GM12872 (cell line): ENCODE results near the gene DGKB.

Experiments used
- TF ChIP-seq, protein P1 (sequence below): IDR thresholded peaks from 3 replicates; pipeline ENCODE4 v1.5.1; 2011; ENCODE audit warnings: low read depth, mild to moderate bottlenecking, low read length, moderate library complexity; ENCODE audit not compliant: insufficient read depth

Gene DGKB

DNA sequence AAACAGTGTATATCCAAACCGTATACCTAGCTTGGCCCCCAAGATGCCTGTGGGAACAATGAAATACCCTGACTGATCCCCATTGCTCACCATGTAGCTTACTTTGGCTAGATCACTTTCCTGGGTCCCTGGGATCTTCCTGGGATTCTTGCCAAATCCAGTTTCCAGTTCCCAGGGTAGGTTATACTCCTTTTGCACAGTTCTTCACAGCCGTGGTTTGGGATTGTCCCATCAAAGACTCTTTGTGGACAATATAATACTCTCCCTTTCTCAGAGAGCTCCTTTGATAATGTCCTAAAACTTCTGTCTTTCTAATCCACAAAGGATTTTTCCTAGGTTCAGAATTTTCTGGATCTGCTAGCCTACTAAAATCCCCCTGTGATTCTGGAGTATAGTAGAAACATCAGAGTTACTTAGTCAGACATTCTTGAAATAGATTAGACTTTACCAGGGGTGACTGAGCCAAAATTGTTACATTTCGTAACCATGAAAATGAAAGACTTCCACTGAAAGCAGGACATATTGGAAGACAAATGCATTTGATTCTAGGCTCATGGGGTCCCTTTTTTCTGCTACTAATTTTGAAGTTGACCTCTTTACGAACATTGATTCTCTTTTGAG, 524.8 kb downstream of the DGKB start:
- TF ChIP-seq, protein P1, sequence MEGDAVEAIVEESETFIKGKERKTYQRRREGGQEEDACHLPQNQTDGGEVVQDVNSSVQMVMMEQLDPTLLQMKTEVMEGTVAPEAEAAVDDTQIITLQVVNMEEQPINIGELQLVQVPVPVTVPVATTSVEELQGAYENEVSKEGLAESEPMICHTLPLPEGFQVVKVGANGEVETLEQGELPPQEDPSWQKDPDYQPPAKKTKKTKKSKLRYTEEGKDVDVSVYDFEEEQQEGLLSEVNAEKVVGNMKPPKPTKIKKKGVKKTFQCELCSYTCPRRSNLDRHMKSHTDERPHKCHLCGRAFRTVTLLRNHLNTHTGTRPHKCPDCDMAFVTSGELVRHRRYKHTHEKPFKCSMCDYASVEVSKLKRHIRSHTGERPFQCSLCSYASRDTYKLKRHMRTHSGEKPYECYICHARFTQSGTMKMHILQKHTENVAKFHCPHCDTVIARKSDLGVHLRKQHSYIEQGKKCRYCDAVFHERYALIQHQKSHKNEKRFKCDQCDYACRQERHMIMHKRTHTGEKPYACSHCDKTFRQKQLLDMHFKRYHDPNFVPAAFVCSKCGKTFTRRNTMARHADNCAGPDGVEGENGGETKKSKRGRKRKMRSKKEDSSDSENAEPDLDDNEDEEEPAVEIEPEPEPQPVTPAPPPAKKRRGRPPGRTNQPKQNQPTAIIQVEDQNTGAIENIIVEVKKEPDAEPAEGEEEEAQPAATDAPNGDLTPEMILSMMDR: no peak

DNA sequence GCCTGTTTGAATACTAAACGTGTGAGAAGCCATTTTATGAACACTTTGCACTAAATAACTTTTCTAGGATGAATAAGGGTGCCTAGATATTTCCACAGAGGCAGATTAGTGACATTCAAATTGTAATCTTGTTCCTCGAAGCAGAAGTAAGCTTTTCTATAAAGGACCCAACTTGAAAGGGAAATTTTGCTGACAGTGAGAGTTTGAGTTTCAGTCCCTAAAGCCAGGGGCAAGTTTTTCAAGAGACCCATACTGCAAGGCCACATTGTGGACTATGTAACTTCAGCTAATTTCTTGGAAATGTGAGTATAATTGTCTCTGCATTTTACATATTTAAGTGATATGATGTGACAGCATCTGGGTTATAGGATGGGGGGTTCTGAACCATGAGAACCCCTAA, 525.8 kb downstream of the DGKB start:
- TF ChIP-seq, protein P1: no peak

DNA sequence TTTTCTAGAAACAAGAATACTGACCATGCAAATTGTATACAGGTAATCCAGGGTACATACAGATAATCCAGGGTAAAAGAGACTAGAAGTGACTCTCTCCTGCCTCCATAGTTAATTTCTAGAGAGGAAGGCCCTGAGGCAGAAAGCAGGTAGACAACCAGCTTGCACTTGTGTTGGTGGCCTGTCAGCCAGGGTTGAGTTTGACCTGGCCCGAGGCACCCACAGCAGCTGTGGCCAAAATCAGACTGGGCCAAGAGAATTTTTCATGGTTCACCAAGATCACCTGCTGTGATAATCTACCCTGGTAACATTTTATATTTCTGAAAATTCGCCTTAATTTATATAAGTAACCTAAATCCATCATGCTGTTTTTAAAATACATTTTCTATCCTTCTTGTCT, 526.6 kb downstream of the DGKB start:
- TF ChIP-seq, protein P1: no peak

DNA sequence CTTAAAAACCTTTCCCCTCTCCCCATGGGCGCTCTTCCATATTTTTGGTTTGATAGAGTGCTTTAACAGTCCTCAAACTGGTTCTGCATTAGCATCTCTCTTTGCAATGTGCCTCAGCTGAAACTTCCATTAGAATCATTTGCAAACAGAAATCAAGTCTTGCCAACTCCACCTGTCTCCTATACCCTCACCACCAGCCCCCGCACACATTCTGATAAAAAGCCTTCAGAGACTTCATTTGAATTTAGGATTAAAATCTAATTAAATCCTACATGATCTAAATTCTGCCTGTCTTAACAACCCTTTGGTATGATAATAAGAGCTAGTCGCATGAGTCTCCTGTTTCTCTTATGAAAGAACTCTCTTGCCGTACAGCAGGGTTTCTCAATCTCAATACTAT, 528.2 kb downstream of the DGKB start:
- TF ChIP-seq, protein P1: no peak

DNA sequence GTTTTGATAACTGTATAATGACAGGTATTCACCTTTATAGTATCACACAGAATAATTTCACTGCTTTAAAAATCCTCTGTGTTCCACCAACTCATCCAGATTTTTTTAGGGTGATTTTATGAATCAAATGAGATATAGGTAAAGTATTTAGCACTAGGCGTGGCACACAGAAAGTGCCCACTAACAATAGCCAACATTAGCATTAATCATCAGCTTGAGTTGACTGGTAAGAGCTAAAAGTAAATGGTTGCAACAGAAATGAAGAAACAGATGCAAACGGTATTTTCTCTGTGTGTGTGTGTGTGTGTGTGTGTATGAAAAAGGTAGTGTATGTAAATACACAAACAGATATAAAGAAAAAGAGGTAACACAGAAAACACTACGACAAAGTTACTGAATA, 534.3 kb downstream of the DGKB start:
- TF ChIP-seq, protein P1: no peak

DNA sequence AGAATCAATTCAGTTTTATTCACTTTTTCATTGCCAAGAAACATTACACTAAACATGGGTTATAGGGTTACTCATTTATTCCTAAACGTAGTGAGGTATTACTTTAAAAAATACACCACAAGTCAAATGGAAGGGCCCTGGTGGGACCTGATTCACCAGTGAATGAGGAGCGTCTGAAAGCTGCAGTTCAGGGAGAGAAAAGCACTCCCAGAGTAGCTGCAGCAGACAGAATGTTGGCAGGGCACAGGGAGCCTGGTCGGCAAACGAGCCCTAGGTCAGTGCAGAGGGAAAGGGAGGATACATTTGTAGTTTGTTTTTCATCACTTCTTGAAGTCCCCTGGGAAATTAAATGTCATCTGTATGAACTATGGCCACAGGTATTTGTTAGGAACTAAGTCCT, 551.4 kb downstream of the DGKB start:
- TF ChIP-seq, protein P1: no peak

DNA sequence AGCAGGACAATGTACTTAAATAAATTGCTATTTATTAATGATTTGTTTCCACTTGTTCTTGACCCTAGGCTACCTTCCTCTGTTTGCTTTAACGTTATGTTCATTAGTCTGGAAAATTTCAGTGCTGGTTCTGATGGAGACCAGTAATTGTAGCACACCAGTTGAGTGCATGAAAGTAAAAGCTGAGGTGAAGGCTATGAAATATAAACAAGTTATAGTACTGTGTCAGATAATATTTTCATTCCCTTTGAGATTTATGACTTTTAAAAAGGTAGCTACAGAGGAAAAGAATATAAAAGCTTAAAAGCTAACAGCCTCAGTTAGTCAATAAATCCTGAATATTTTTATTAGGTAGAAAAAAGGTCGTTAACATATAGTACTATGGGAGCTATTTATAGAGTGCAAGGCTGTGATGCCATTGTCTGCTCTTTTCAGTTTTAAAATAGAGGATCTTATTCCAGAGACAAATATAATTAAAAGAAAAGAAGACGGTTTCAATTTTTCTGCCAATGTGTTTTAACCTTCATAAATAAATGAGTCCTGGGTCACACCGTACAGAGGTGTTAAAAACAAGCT, 561.3 kb downstream of the DGKB start:
- TF ChIP-seq, protein P1: no peak
